ENCODE data around the gene PROZ. TPM values are rescaled to one million over a fixed set of nuclear protein-coding genes. Genes with fewer than 3 reads are reported as not detected.

Gene PROZ
- total and polyA plus RNA-seq, 2 of the 13 experiments (the other 11 are each of a cell fraction or from before 2014, with no cell fraction given) = 5.6 to 22.5 TPM

DNA sequence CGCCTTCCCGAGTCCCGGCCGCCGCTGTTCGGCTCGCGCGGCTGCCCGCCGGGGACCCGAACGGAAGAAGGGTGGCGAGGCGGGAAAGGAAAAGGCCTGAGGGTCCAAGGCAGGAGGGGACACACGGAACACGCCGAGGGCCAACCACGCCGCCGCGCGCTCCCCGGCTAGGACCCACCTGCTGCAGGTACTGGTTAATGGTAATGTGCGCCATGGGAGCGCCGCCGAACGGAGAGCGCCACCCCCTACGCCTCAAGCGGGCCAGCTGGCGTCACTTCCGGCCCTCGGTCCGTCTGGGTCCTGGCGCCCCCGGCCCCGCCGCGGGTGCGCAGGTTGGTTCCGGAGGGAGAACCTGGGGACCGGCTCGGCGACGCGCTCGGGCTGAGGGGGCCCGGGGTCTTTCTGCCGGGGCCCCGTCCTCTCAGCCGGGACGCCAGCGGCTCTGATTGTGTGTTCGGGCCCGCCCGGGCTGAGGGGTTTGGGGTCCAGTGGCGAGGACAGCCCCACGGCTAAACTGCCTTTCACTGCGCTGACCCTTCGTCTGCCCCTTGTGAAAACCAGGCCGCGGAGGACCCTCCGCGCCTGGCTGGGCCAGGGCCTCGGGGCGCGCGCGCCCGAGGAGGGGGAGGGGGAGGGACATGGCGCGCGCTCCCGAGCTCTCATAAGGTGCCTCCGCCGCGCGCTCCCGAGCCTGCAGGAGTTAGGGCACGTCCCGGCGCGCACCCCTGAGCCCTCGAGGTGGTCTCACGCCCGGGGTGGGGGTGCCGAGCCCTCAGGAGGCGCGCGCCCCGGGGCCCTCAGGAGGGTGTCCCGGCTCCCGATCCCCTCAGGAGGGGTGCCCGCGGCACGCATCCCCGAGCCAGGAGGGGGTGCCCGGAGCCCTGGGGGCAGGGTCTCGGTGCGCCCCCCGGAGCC, 50.2 kb downstream of the PROZ start, which contains the start of gene PCID2 (continued):
- 0 out of 2 replicates have a peak, but pooled peaks have one; percentile 30 for TF ChIP-seq ZNF749 (CRISPR knock-in tag; IDR thresholded peaks at IDR 0.05; ENCODE audit: borderline replicate concordance)
- TF ChIP-seq ZMAT3 (CRISPR knock-in tag; conservative IDR thresholded peaks at IDR 0.05) = peak; percentile 62; the same call in 1 of the 2 replicates
- TF ChIP-seq, protein P1, sequence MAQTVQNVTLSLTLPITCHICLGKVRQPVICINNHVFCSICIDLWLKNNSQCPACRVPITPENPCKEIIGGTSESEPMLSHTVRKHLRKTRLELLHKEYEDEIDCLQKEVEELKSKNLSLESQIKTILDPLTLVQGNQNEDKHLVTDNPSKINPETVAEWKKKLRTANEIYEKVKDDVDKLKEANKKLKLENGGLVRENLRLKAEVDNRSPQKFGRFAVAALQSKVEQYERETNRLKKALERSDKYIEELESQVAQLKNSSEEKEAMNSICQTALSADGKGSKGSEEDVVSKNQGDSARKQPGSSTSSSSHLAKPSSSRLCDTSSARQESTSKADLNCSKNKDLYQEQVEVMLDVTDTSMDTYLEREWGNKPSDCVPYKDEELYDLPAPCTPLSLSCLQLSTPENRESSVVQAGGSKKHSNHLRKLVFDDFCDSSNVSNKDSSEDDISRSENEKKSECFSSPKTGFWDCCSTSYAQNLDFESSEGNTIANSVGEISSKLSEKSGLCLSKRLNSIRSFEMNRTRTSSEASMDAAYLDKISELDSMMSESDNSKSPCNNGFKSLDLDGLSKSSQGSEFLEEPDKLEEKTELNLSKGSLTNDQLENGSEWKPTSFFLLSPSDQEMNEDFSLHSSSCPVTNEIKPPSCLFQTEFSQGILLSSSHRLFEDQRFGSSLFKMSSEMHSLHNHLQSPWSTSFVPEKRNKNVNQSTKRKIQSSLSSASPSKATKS (CRISPR knock-in tag; IDR thresholded peaks at IDR 0.05) = no peak
- TF ChIP-seq MEIS2 (CRISPR knock-in tag; IDR thresholded peaks at IDR 0.05) = no peak
- TF ChIP-seq MBNL3 (CRISPR knock-in tag; conservative IDR thresholded peaks at IDR 0.05) = no peak
- TF ChIP-seq PHB2 (IDR thresholded peaks at IDR 0.05; ENCODE audit: partially characterized antibody) = no peak
- TF ChIP-seq, protein P2, sequence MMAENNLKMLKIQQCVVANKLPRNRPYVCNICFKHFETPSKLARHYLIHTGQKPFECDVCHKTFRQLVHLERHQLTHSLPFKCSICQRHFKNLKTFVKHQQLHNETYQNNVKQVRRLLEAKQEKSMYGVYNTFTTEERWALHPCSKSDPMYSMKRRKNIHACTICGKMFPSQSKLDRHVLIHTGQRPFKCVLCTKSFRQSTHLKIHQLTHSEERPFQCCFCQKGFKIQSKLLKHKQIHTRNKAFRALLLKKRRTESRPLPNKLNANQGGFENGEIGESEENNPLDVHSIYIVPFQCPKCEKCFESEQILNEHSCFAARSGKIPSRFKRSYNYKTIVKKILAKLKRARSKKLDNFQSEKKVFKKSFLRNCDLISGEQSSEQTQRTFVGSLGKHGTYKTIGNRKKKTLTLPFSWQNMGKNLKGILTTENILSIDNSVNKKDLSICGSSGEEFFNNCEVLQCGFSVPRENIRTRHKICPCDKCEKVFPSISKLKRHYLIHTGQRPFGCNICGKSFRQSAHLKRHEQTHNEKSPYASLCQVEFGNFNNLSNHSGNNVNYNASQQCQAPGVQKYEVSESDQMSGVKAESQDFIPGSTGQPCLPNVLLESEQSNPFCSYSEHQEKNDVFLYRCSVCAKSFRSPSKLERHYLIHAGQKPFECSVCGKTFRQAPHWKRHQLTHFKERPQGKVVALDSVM (CRISPR knock-in tag; IDR thresholded peaks at IDR 0.05) = peak; percentile 66
- no peak for TF ChIP-seq ZNF644 (CRISPR knock-in tag; IDR thresholded peaks at IDR 0.05; ENCODE audit: low read depth)
- TF ChIP-seq, protein P3, sequence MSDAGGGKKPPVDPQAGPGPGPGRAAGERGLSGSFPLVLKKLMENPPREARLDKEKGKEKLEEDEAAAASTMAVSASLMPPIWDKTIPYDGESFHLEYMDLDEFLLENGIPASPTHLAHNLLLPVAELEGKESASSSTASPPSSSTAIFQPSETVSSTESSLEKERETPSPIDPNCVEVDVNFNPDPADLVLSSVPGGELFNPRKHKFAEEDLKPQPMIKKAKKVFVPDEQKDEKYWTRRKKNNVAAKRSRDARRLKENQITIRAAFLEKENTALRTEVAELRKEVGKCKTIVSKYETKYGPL (CRISPR knock-in tag; IDR thresholded peaks at IDR 0.05) = peak; percentile 72
- peak; percentile 96 for TF ChIP-seq DMAP1 (CRISPR knock-in tag; IDR thresholded peaks at IDR 0.05)
- TF ChIP-seq, protein P4, sequence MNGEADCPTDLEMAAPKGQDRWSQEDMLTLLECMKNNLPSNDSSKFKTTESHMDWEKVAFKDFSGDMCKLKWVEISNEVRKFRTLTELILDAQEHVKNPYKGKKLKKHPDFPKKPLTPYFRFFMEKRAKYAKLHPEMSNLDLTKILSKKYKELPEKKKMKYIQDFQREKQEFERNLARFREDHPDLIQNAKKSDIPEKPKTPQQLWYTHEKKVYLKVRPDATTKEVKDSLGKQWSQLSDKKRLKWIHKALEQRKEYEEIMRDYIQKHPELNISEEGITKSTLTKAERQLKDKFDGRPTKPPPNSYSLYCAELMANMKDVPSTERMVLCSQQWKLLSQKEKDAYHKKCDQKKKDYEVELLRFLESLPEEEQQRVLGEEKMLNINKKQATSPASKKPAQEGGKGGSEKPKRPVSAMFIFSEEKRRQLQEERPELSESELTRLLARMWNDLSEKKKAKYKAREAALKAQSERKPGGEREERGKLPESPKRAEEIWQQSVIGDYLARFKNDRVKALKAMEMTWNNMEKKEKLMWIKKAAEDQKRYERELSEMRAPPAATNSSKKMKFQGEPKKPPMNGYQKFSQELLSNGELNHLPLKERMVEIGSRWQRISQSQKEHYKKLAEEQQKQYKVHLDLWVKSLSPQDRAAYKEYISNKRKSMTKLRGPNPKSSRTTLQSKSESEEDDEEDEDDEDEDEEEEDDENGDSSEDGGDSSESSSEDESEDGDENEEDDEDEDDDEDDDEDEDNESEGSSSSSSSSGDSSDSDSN (CRISPR knock-in tag; IDR thresholded peaks at IDR 0.05) = peak; percentile 92
- no peak for TF ChIP-seq HNRNPH1 (optimal IDR thresholded peaks at IDR 0.05; ENCODE audit: low read depth, low read length)
- TF ChIP-seq ZNF253 (CRISPR knock-in tag; IDR thresholded peaks at IDR 0.05; ENCODE audit: borderline replicate concordance) = peak; percentile 50; the same call in 1 of the 2 replicates
- TF ChIP-seq ZNF446 (CRISPR knock-in tag; IDR thresholded peaks at IDR 0.05) = peak; percentile 29; the same call in 1 of the 2 replicates
- TF ChIP-seq CCAR2 (optimal IDR thresholded peaks at IDR 0.05; ENCODE audit: low read depth, low read length) = no peak
- TF ChIP-seq, protein P5, sequence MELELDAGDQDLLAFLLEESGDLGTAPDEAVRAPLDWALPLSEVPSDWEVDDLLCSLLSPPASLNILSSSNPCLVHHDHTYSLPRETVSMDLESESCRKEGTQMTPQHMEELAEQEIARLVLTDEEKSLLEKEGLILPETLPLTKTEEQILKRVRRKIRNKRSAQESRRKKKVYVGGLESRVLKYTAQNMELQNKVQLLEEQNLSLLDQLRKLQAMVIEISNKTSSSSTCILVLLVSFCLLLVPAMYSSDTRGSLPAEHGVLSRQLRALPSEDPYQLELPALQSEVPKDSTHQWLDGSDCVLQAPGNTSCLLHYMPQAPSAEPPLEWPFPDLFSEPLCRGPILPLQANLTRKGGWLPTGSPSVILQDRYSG (CRISPR knock-in tag; IDR thresholded peaks at IDR 0.05) = peak; percentile 26; the same call in 1 of the 2 replicates
- peak; percentile 40; the same call in 1 of the 2 replicates for TF ChIP-seq CHCHD3 (CRISPR knock-in tag; IDR thresholded peaks at IDR 0.05)
- no peak for TF ChIP-seq KDM6A (CRISPR knock-in tag; IDR thresholded peaks at IDR 0.05; ENCODE audit: low read depth)
- TF ChIP-seq, protein P6, sequence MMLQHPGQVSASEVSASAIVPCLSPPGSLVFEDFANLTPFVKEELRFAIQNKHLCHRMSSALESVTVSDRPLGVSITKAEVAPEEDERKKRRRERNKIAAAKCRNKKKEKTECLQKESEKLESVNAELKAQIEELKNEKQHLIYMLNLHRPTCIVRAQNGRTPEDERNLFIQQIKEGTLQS (CRISPR knock-in tag; IDR thresholded peaks at IDR 0.05) = peak; percentile 84
- 0 out of 2 replicates have a peak, but pooled peaks have one; percentile 71 for TF ChIP-seq SNAI1 (CRISPR knock-in tag; IDR thresholded peaks at IDR 0.05; ENCODE audit: borderline replicate concordance)

Measured in HepG2 (cell line).